Measurements from ENCODE around the gene R3HDM2.

R3HDM2 gene

GRCh38 chr12:57266681-57267080, 164.2 kb downstream of the R3HDM2 start:
- no peak for DNase-seq (ENCODE audit: low spot score)

- DNase-seq (ENCODE audit: low spot score) = peak; percentile 28
Observed at GRCh38 chr12:57263096-57263495, 167.7 kb downstream of the R3HDM2 start.

GRCh38 chr12:57262126-57262822, 168.6 kb downstream of the R3HDM2 start:
- no peak for DNase-seq (ENCODE audit: low spot score)

- DNase-seq (ENCODE audit: low spot score) = no peak
Observed at GRCh38 chr12:57261428-57261865, 169.4 kb downstream of the R3HDM2 start.

GRCh38 chr12:57260366-57260765, 170.5 kb downstream of the R3HDM2 start:
- no peak for DNase-seq (ENCODE audit: low spot score)

- DNase-seq (ENCODE audit: low spot score) = no peak
Observed at GRCh38 chr12:57258977-57259970, 171.6 kb downstream of the R3HDM2 start.

- DNase-seq (ENCODE audit: low spot score) = no peak
Observed at GRCh38 chr12:57255916-57256315, 174.9 kb downstream of the R3HDM2 start.

- DNase-seq (ENCODE audit: low spot score) = no peak
Observed at GRCh38 chr12:57254506-57255280, 176.2 kb downstream of the R3HDM2 start.

GRCh38 chr12:57250956-57251355, 179.9 kb downstream of the R3HDM2 start, which contains the start of gene STAC3:
Gene STAC3, minus strand, starts transcription at chr12:57251187. Its CDS starts 1,551 bp downstream, at chr12:57249636.
- DNase-seq (ENCODE audit: low spot score) = no peak

GRCh38 chr12:57250541-57250940, 180.3 kb downstream of the R3HDM2 start:
- DNase-seq (ENCODE audit: low spot score) = no peak

GRCh38 chr12:57248934-57249742, 181.7 kb downstream of the R3HDM2 start:
- peak; percentile 31 for DNase-seq (ENCODE audit: low spot score)

- peak; percentile 26 for DNase-seq (ENCODE audit: low spot score)
Observed at GRCh38 chr12:57247041-57247440, 183.8 kb downstream of the R3HDM2 start.

- DNase-seq (ENCODE audit: low spot score) = no peak
Observed at GRCh38 chr12:57244312-57244696, 186.5 kb downstream of the R3HDM2 start.

- DNase-seq (ENCODE audit: low spot score) = peak; percentile 90
Observed at GRCh38 chr12:57243521-57244311, 187.1 kb downstream of the R3HDM2 start.

- DNase-seq (ENCODE audit: low spot score) = peak; percentile 97
Observed at GRCh38 chr12:57242691-57243454, 188.0 kb downstream of the R3HDM2 start.

- DNase-seq (ENCODE audit: low spot score) = no peak
Observed at GRCh38 chr12:57242329-57242690, 188.5 kb downstream of the R3HDM2 start.

GRCh38 chr12:57241402-57242310, 189.2 kb downstream of the R3HDM2 start:
- DNase-seq (ENCODE audit: low spot score) = peak; percentile 67

GRCh38 chr12:57240926-57241401, 189.9 kb downstream of the R3HDM2 start:
- DNase-seq (ENCODE audit: low spot score) = peak; percentile 71

Measured in NAMALWA (cell line).